RWPE2 (cell line): Measurements from ENCODE around the gene FCHO1.
A peak's percentile ranks its signal among the peaks of the same experiment; 100 is the strongest.
"Not testable (repeated sequence)": the region's sequence is repeated elsewhere in the genome, so short reads cannot be mapped to it uniquely, and the experiment has no call there.

ENCODE experiments used
- ATAC-seq: fragments of 200-7000 bp; cut with Tn5 transposase; 3 replicates; pipeline ENCODE4 v1.9.1; 2021; ENCODE audit warnings: low read depth
- DNase-seq: peaks from one replicate; pipeline ENCODE4 v3.0.0-alpha.2; 2020; ENCODE audit warnings: low spot score
- H3K27ac ChIP-seq: fragments of 450-650 bp; 2 replicates; pipeline ENCODE4 v1.5.1; 2017; ENCODE audit warnings: mild to moderate bottlenecking; ENCODE audit not compliant: poor library complexity, severe bottlenecking
- H3K27me3 ChIP-seq: fragments of 250-450 bp; sonication (Bioruptor Pico); 2 replicates; pipeline ENCODE4 v1.5.1; 2021; ENCODE audit warnings: mild to moderate bottlenecking, moderate library complexity; ENCODE audit not compliant: insufficient read depth, poor library complexity, severe bottlenecking
- H3K36me3 ChIP-seq: fragments of 250-450 bp; sonication (Bioruptor Pico); 2 replicates; pipeline ENCODE4 v1.5.1; 2020; ENCODE audit warnings: low read depth, mild to moderate bottlenecking, moderate library complexity
- H3K4me1 ChIP-seq: fragments of 250-450 bp; sonication (Bioruptor Pico); 2 replicates; pipeline ENCODE4 v1.5.1; 2021; ENCODE audit warnings: mild to moderate bottlenecking, moderate library complexity; ENCODE audit not compliant: insufficient read depth, poor library complexity, severe bottlenecking
- H3K4me3 ChIP-seq: fragments of 250-450 bp; sonication (Bioruptor Pico); 2 replicates; pipeline ENCODE4 v1.5.1; 2021; ENCODE audit warnings: mild to moderate bottlenecking, moderate library complexity; ENCODE audit not compliant: severe bottlenecking
- H3K9me3 ChIP-seq: fragments of 250-450 bp; sonication (Bioruptor Pico); 2 replicates; pipeline ENCODE4 v1.5.1; 2021; ENCODE audit warnings: mild to moderate bottlenecking, moderate library complexity; ENCODE audit not compliant: severe bottlenecking
- TF ChIP-seq, protein P1 (sequence below): fragments of 450-650 bp; IDR thresholded peaks from one replicate; pipeline ENCODE4 v1.5.1; 2017; ENCODE audit warnings: mild to moderate bottlenecking, moderate library complexity; ENCODE audit not compliant: poor library complexity, severe bottlenecking

The FCHO1 gene

DNA sequence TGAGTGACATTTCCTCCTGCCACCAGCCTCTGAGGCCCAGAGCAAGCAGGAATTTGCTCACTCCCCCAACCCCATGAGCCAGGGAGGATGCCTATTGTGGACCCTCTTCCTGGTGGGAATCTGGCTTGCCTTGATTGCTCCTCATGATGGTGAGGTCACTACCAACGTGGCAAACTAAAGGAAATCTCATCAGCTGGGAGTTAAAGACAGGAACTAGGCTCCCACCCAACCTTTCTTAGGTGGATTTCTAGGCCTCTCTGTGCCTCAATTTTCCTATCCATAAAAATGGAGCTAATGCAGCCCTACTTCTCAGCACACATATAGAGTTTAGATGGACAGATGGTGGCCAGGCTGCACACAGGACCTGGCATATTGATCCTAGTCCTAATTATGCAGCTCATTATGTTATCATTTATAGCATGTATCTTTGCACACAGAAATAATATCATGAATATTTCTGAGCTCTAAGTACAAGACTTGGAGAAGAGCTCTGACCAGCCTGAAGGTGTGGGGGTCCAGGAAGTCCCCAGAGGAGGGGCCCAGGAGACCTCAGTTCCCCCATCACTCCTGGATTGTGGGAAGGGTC lies 45.7 kb downstream of the FCHO1 start:
- ATAC-seq = no peak
- Histone ChIP-seq H3K4me1 (peaks cover 27% of the 10 kb centered on the region), H3K4me3 (no peak overlapping the region)

DNA sequence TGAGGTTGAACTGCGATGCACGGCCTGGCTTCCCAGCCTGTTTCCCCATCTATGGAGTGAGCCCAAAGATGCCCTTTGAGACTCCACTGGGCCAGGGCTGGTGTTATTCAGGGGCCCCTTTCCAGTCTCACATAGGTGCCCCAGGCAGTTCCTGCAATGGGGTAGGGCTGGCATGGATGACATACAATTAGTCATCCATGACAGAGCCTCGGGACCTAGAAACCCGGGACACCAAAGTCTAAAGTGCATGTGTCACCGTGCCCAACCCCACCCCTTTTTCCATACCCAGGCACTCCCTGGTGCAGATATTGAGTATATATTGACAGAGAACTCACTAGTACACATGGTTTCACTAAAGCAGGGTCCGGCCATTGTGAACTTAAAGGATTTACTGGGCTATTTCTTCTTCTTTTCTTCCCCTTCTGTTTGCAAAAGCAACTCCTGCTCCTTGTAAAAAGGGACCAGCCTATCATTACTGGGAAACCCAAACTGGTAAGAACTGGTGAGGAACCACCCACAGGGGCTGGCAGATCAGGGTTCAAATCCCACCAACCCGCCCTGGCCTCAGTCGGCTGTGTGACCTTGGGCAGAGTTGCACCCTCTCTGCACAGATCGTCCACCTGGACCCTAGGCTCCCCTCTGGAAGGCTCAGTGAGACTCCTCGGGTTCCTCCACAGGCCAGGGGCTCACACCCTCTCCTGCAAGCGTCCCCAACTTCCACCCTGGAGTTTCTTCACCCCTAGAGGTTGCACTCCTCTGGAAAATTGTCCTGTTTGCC lies 46.3 kb downstream of the FCHO1 start:
- Histone ChIP-seq H3K4me3 (no peak overlapping the region), H3K4me1 (peaks cover 27% of the 10 kb centered on the region), H3K36me3 (no peaks in the 10 kb centered on the region), H3K27ac (peak overlapping the region; percentile 85), H3K9me3 (no peaks in the 10 kb centered on the region), H3K27me3 (no peaks in the 10 kb centered on the region)
- DNase-seq (peak; percentile 85), ATAC-seq (peak; percentile 73)
- TF ChIP-seq, protein P1, sequence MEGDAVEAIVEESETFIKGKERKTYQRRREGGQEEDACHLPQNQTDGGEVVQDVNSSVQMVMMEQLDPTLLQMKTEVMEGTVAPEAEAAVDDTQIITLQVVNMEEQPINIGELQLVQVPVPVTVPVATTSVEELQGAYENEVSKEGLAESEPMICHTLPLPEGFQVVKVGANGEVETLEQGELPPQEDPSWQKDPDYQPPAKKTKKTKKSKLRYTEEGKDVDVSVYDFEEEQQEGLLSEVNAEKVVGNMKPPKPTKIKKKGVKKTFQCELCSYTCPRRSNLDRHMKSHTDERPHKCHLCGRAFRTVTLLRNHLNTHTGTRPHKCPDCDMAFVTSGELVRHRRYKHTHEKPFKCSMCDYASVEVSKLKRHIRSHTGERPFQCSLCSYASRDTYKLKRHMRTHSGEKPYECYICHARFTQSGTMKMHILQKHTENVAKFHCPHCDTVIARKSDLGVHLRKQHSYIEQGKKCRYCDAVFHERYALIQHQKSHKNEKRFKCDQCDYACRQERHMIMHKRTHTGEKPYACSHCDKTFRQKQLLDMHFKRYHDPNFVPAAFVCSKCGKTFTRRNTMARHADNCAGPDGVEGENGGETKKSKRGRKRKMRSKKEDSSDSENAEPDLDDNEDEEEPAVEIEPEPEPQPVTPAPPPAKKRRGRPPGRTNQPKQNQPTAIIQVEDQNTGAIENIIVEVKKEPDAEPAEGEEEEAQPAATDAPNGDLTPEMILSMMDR = no peak

More for the DNA sequence above, 45.7 kb downstream of the FCHO1 start:
- H3K27ac ChIP-seq = peak overlapping the region; percentile 85
- TF ChIP-seq, protein P1 = no peak
- no peaks in the 10 kb centered on the region for H3K9me3 ChIP-seq
- no peaks in the 10 kb centered on the region for H3K36me3 ChIP-seq
- H3K27me3 ChIP-seq = no peaks in the 10 kb centered on the region
- no peak for DNase-seq

DNA sequence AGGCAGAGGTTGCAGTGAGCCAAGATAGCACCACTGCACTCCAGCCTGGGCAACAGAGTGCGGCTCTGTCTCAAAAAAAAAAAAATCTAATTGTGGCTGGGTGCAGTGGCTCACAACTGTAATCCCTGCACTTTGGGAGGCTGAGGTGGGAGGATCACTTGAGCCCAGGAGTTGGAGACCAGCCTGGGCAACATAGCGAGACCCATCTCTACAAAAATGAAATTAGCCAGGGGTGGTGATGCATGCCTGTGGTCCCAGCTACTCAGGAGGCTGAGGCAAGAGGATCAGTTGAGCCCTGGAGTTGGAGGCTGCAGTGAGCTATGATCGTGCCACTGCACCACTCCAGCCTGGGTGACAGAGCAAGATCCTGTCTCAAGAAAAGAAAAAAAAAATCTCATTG lies 47.3 kb downstream of the FCHO1 start:
- H3K36me3 ChIP-seq, ATAC-seq, H3K9me3 ChIP-seq, DNase-seq, H3K27me3 ChIP-seq, H3K4me3 ChIP-seq: not testable (repeated sequence)
- Histone ChIP-seq H3K4me1 (peaks cover 27% of the 10 kb centered on the region), H3K27ac (peak overlapping the region; percentile 85)

DNA sequence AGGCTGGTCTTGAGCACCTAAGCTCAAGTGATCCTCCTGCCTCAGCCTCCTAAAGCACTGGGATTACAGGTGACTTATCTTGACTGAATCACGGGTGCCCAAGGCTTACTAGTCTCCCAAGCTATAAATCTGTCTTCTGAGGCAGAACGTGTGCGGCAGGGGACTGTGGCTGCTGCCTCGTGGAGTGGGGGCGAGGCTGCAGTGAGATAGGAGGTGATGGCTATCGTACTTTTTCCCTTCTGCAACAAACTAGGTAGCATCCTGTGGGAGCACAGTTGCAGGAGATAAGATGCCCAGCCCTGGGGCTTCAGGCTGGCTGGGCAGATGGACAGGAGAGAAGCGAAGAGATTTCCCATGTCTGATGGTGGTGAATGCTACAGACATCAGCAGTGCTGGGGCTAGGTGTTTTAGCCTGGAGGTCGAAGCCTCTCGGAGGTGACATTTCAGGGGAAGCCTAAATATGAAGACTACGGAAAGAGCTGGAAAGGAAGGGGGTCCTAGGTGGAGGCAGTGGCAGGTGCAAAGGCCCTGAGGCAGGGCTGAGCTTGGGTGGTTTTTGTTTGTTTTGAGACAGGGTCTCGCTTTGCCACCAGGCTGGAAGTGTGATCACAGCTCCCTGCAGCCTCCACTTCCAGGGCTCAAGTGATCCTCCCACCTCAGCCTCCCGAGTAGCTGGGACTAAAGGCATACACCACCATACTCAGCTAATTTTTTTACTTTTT lies 51.0 kb downstream of the FCHO1 start:
- H3K36me3 ChIP-seq = no peaks in the 10 kb centered on the region
- no peaks in the 10 kb centered on the region for H3K9me3 ChIP-seq
- DNase-seq (no peak), ATAC-seq (no peak)
- TF ChIP-seq, protein P1 = no peak
- H3K27ac ChIP-seq = no peak overlapping the region
- H3K4me1 ChIP-seq = peaks cover 8% of the 10 kb centered on the region
- no peak overlapping the region for H3K4me3 ChIP-seq
- no peaks in the 10 kb centered on the region for H3K27me3 ChIP-seq

DNA sequence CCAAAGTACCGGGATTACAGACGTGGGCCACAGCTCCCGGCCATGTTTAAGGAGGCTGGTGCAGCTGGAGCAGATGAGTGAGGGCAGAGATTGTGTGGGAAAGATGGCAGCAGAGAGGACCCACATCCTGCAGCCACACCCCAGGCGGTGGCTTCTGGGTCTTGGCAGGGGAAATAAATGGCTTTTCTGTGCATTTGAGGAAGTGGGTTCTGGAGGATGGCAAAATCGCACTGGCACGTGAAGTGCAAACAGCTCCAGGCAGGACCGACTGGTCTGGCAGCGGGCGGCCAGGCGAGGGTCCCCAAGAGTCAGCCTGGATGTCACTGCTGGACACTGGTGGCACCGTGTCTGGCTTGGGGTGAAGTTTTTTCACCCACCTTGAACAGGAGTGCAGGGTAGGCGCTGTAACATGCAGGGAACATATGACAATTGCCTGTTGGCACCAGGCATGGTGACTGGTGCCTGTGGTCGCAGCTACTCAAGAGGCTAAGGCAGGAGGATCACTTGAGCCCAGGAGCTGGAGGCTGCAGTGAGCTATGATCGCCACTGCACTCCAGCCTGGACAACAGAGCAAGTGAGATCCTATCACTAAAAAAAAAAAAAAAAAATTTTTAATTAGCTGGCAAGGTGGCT lies 52.1 kb downstream of the FCHO1 start:
- Histone ChIP-seq H3K27me3 (no peaks in the 10 kb centered on the region), H3K36me3 (peaks cover 4% of the 10 kb centered on the region), H3K4me1 (no peaks in the 10 kb centered on the region), H3K4me3 (no peak overlapping the region), H3K9me3 (no peaks in the 10 kb centered on the region), H3K27ac (no peak overlapping the region)
- no peak for ATAC-seq
- TF ChIP-seq, protein P1 = no peak
- no peak for DNase-seq
